Trophoblast cell (in vitro differentiated cells and primary cell): ENCODE results near the gene KCNT2.

Experiments
- DNase-seq, 2 donors: peaks; one replicate each; pipeline ENCODE4 v3.0.0-alpha.2; 2016
- H2AFZ ChIP-seq: 2 replicates; pipeline ENCODE4 v1.6.1; 2013; ENCODE audit warnings: low read length, moderate library complexity, mild to moderate bottlenecking; ENCODE audit not compliant: insufficient read depth, poor library complexity
- H2AK5ac ChIP-seq: 2 replicates; pipeline ENCODE4 v1.6.1; 2013; ENCODE audit warnings: mild to moderate bottlenecking, low read length
- H2BK120ac ChIP-seq: 2 replicates; pipeline ENCODE4 v1.6.1; 2013; ENCODE audit warnings: low read length, mild to moderate bottlenecking, moderate library complexity; ENCODE audit not compliant: insufficient read depth, poor library complexity
- H2BK12ac ChIP-seq: 2 replicates; pipeline ENCODE4 v1.6.1; 2013; ENCODE audit warnings: mild to moderate bottlenecking, low read length, moderate library complexity
- H2BK5ac ChIP-seq: 2 replicates; pipeline ENCODE4 v1.6.1; 2013; ENCODE audit warnings: low read length, low read depth, moderate library complexity, mild to moderate bottlenecking; ENCODE audit not compliant: poor library complexity
- H3K14ac ChIP-seq: 2 replicates; pipeline ENCODE4 v1.6.1; 2013; ENCODE audit warnings: mild to moderate bottlenecking, low read length
- H3K18ac ChIP-seq: 2 replicates; pipeline ENCODE4 v1.6.1; 2013; ENCODE audit warnings: mild to moderate bottlenecking, low read length
- H3K23ac ChIP-seq: 2 replicates; pipeline ENCODE4 v1.6.1; 2013; ENCODE audit warnings: low read length
- H3K27ac ChIP-seq: 2 replicates; pipeline ENCODE4 v1.5.1; 2013; ENCODE audit warnings: low read depth, mild to moderate bottlenecking, inconsistent platforms, low read length, moderate library complexity
- H3K27me3 ChIP-seq: 2 replicates; pipeline ENCODE4 v1.6.1; 2013; ENCODE audit warnings: inconsistent platforms, mild to moderate bottlenecking, low read length, moderate library complexity; ENCODE audit not compliant: insufficient read depth
- H3K36me3 ChIP-seq, 2 experiments: 1 replicate in 1 of 2; 2 replicates in 1 of 2; pipeline ENCODE4 v1.6.1; 2013; ENCODE audit warnings: low read length in 2 of 2, mild to moderate bottlenecking in 2 of 2, moderate library complexity in 1 of 2; ENCODE audit not compliant: insufficient read depth in 2 of 2, control insufficient read depth in 1 of 2
- H3K4ac ChIP-seq: 2 replicates; pipeline ENCODE4 v1.6.1; 2013; ENCODE audit warnings: low read depth, mild to moderate bottlenecking, low read length, moderate library complexity
- H3K4me1 ChIP-seq, 2 experiments: 1 replicate in 1 of 2; 2 replicates in 1 of 2; pipeline ENCODE4 v1.6.1; 2013; ENCODE audit warnings: low read length in 2 of 2, mild to moderate bottlenecking in 2 of 2, moderate library complexity in 1 of 2; ENCODE audit not compliant: insufficient read depth in 2 of 2, control insufficient read depth in 1 of 2
- H3K4me2 ChIP-seq: 2 replicates; pipeline ENCODE4 v1.6.1; 2013; ENCODE audit warnings: inconsistent platforms, mild to moderate bottlenecking, low read length, moderate library complexity
- H3K4me3 ChIP-seq: 2 replicates; pipeline ENCODE4 v1.5.1; 2013; ENCODE audit warnings: mild to moderate bottlenecking, low read depth, low read length, inconsistent platforms
- H3K79me1 ChIP-seq: one replicate; pipeline ENCODE4 v1.6.1; 2013; ENCODE audit warnings: low read length
- H3K79me2 ChIP-seq: 2 replicates; pipeline ENCODE4 v1.6.1; 2013; ENCODE audit warnings: low read length, mild to moderate bottlenecking; ENCODE audit not compliant: control insufficient read depth, insufficient read depth, poor library complexity
- H3K9ac ChIP-seq: 2 replicates; pipeline ENCODE4 v1.6.1; 2013; ENCODE audit warnings: mild to moderate bottlenecking, low read length
- H3K9me3 ChIP-seq: 2 replicates; pipeline ENCODE4 v1.6.1; 2013; ENCODE audit warnings: low read depth, mild to moderate bottlenecking, control low read depth, inconsistent platforms, low read length; ENCODE audit not compliant: insufficient read depth
- H4K12ac ChIP-seq: 2 replicates; pipeline ENCODE4 v1.6.1; 2013; ENCODE audit warnings: low read depth, mild to moderate bottlenecking, low read length, moderate library complexity
- H4K8ac ChIP-seq: 2 replicates; pipeline ENCODE4 v1.6.1; 2013; ENCODE audit warnings: low read depth, mild to moderate bottlenecking, low read length, moderate library complexity
- H4K91ac ChIP-seq: one replicate; pipeline ENCODE4 v1.6.1; 2013; ENCODE audit warnings: low read depth, mild to moderate bottlenecking, low read length, moderate library complexity
- WGBS: extraction: QIAGEN DNeasy Blood & Tissue Kit; methylation state at CpG from one replicate; pipeline ENCODE4 v1.1.7; 2013; ENCODE audit warnings: missing lambda C conversion rate; ENCODE audit not compliant: insufficient read length, insufficient coverage; ENCODE audit errors: extremely low coverage; 5-methylcytosine and 5-hydroxymethylcytosine counted together

KCNT2 gene

DNA sequence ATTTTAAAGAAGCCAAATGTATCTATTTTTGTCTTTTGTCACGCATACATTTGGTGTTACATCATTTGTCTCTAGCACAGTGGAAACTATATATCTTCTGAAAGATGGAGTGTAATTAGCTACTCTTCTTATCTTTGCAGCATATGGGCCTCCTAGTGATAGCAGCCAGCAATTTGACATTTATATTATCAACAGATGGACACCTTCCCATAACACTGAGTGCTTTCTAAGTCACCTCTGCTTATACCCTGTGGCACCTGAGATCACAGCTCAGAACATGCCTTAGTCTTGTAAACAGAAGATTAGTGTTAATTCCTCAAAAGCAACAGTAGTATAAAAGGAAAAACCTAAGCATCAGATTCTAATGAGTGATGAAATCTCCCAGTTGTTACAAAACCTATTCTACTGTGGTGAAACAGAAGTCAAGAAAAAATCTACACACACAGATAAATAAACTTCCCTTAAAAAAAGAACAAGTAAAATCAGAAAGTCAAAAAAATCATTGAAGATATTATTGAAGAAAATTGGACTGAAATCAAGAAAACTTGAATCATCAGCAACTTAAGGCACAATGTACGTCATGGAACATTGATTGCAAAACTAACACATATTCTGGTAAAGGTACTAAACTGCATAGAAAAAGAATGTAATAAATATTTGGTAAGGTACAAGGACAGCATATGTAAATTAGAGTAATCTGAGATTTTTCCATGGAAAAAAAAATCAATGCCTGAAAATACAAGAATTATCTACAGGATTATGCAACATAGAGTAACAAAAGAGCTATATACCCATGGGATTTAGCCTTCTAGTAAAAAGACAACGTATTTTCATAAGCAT is 61.7 kb downstream of the KCNT2 start:
- no peak overlapping the region for H2AK5ac ChIP-seq
- no peak for DNase-seq
- H3K9ac ChIP-seq, result no peak overlapping the region
- H3K4me3 ChIP-seq, result no peak overlapping the region
- H2AFZ ChIP-seq, result no peak overlapping the region
- no peak overlapping the region for H3K4me2 ChIP-seq
- H3K79me1 ChIP-seq, result no peaks in the 10 kb centered on the region
- H3K9me3 ChIP-seq, result no peaks in the 10 kb centered on the region
- no peak overlapping the region for H3K18ac ChIP-seq
- no peaks in the 10 kb centered on the region for H3K79me2 ChIP-seq
- H3K4ac ChIP-seq, result no peak overlapping the region
- H2BK120ac ChIP-seq, result no peak overlapping the region
- no peak overlapping the region for H3K14ac ChIP-seq
- H3K27me3 ChIP-seq, result no peaks in the 10 kb centered on the region
- H4K91ac ChIP-seq, result no peak overlapping the region
- no peaks in the 10 kb centered on the region for H3K36me3 ChIP-seq
- H4K12ac ChIP-seq, result no peak overlapping the region
- H3K4me1 ChIP-seq, result no peaks in the 10 kb centered on the region
- no peak overlapping the region for H2BK12ac ChIP-seq
- no peak overlapping the region for H3K23ac ChIP-seq
- no peak overlapping the region for H4K8ac ChIP-seq
- H3K27ac ChIP-seq, result no peak overlapping the region
- no CpG with 5 or more reads among the region's 3 CpGs for WGBS
- H2BK5ac ChIP-seq, result no peak overlapping the region

DNA sequence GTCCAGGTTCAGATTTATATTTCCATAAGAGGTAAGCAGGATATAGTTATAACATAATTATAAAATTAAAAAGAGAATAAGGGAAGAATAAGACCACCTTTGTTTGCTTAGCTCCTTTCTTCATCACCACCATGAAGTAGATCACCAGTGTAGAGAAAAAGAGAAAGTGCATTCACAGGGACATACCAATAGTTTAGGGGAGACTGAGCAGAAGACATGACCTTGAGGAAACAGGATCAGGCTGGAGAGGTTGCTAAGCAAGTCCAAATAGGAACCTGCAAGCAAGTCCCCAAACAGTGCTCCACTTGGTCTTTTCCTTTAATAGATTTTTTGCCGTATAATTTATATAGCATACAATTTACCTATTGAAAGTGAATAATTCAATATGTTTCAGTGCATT is 63.0 kb downstream of the KCNT2 start:
- no peak overlapping the region for H3K4ac ChIP-seq
- no peak overlapping the region for H2BK5ac ChIP-seq
- no peaks in the 10 kb centered on the region for H3K9me3 ChIP-seq
- H3K79me2 ChIP-seq, result no peaks in the 10 kb centered on the region
- H2BK12ac ChIP-seq, result no peak overlapping the region
- WGBS, result no CpG with 5 or more reads among the region's 1 CpG
- no peak overlapping the region for H2BK120ac ChIP-seq
- no peak overlapping the region for H3K23ac ChIP-seq
- no peak overlapping the region for H4K12ac ChIP-seq
- H4K8ac ChIP-seq, result no peak overlapping the region
- H3K27ac ChIP-seq, result no peak overlapping the region
- no peaks in the 10 kb centered on the region for H3K4me1 ChIP-seq
- no peak overlapping the region for H3K4me3 ChIP-seq
- H2AFZ ChIP-seq, result no peak overlapping the region
- no peak overlapping the region for H4K91ac ChIP-seq
- no peak for DNase-seq
- no peaks in the 10 kb centered on the region for H3K36me3 ChIP-seq
- no peaks in the 10 kb centered on the region for H3K27me3 ChIP-seq
- H3K4me2 ChIP-seq, result no peak overlapping the region
- H3K9ac ChIP-seq, result no peak overlapping the region
- H3K14ac ChIP-seq, result no peak overlapping the region
- no peak overlapping the region for H3K18ac ChIP-seq
- no peak overlapping the region for H2AK5ac ChIP-seq
- no peaks in the 10 kb centered on the region for H3K79me1 ChIP-seq

DNA sequence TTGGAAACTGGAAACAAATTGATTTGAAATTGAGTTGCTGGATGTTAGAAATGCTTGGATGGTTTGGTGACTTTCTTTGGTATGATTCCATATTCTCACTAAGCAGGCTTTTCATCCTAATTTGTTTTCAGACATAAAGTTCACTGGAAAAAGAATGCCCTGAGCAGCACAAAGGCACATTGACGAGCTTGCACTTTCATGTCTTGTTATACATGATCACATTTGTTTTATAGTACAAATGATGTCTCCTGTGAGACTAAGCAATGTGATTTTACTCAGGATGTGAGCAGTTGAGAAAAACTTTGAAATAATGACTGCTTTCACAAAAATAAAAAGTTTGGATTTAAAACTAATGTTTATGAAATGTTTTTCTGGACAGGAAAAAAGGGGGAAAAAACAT is 63.6 kb downstream of the KCNT2 start:
- no peak overlapping the region for H3K9ac ChIP-seq
- H3K27me3 ChIP-seq, result no peaks in the 10 kb centered on the region
- H3K14ac ChIP-seq, result no peak overlapping the region
- no peak overlapping the region for H3K23ac ChIP-seq
- H2BK12ac ChIP-seq, result no peak overlapping the region
- no peak for DNase-seq
- no peak overlapping the region for H4K8ac ChIP-seq
- no peaks in the 10 kb centered on the region for H3K79me2 ChIP-seq
- no peaks in the 10 kb centered on the region for H3K36me3 ChIP-seq
- H3K9me3 ChIP-seq, result no peaks in the 10 kb centered on the region
- H3K4ac ChIP-seq, result no peak overlapping the region
- no peak overlapping the region for H2AK5ac ChIP-seq
- no peak overlapping the region for H4K91ac ChIP-seq
- no peaks in the 10 kb centered on the region for H3K79me1 ChIP-seq
- no peak overlapping the region for H4K12ac ChIP-seq
- H2BK120ac ChIP-seq, result no peak overlapping the region
- H3K4me2 ChIP-seq, result no peak overlapping the region
- no peak overlapping the region for H3K18ac ChIP-seq
- no peak overlapping the region for H2BK5ac ChIP-seq
- no peak overlapping the region for H3K27ac ChIP-seq
- no CpG with 5 or more reads among the region's 1 CpG for WGBS
- H2AFZ ChIP-seq, result no peak overlapping the region
- no peak overlapping the region for H3K4me3 ChIP-seq
- H3K4me1 ChIP-seq, result no peaks in the 10 kb centered on the region

DNA sequence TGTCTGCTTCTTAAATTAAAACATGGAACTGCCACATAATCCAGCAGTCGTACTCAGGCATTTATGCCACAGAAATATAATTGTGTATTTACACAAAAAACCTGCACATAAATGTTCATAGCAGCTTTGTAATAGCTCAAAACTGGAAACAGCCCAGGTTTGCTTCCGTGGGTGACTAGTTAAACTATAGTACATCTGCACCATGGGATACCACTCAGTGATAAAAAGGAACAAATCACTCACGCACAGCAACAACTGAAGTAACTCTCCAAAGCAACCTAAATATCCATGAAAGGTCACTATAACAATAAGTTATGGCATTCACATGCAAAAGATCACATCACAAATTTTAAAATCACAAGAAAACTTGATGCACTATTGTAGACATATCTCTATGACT is 64.4 kb downstream of the KCNT2 start:
- H3K27me3 ChIP-seq, result no peaks in the 10 kb centered on the region
- H3K18ac ChIP-seq, result no peak overlapping the region
- H4K12ac ChIP-seq, result no peak overlapping the region
- no peak overlapping the region for H2BK12ac ChIP-seq
- H3K9me3 ChIP-seq, result no peaks in the 10 kb centered on the region
- no peak overlapping the region for H3K27ac ChIP-seq
- no peak overlapping the region for H2BK120ac ChIP-seq
- H3K4me3 ChIP-seq, result no peak overlapping the region
- WGBS, result no CpG with 5 or more reads among the region's 3 CpGs
- H3K4me1 ChIP-seq, result no peaks in the 10 kb centered on the region
- no peaks in the 10 kb centered on the region for H3K79me2 ChIP-seq
- no peak overlapping the region for H4K8ac ChIP-seq
- H2AFZ ChIP-seq, result no peak overlapping the region
- DNase-seq, result no peak
- H3K4me2 ChIP-seq, result no peak overlapping the region
- no peak overlapping the region for H4K91ac ChIP-seq
- no peak overlapping the region for H3K4ac ChIP-seq
- no peak overlapping the region for H3K23ac ChIP-seq
- no peak overlapping the region for H3K9ac ChIP-seq
- no peak overlapping the region for H2AK5ac ChIP-seq
- no peak overlapping the region for H2BK5ac ChIP-seq
- H3K36me3 ChIP-seq, result no peaks in the 10 kb centered on the region
- no peaks in the 10 kb centered on the region for H3K79me1 ChIP-seq
- H3K14ac ChIP-seq, result no peak overlapping the region
